ENCODE data around the gene SSR1.

- TF ChIP-seq EZH2phosphoT487 (IDR thresholded peaks at IDR 0.05; ENCODE audit: borderline replicate concordance, low read length), result no peak
- TF ChIP-seq CTCF (conservative IDR thresholded peaks at IDR 0.05; ENCODE audit: low read depth, low read length), result no peak
These were observed 71.0 kb downstream of the SSR1 start for GRCh38 chr6:7241709-7242645.

Data from PC-3 (cell line).